ENCODE results near the gene ARHGEF16.

The ARHGEF16 gene

DNA sequence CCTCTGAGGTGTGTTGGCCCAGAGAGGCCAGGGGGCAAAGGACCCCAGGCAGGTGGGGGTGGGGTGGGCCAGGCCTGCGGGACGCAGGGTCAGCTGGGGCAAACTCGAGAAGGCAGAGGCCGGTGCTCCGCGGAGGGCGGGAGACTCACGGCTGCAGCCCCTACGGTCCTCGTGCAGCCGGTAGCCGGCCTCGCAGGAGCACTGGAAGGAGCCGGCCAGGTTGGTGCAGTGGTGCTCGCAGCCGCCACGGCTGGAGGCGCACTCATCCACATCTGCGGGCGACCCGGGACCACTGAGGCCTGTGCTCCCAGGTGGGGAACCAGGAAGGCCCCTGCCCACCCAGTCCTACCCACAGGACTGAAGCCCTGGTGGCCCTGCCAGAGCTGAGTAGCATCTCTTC lies 55.3 kb downstream of the ARHGEF16 start:
- no peaks in the 10 kb centered on the region for H3K9me3 ChIP-seq (ENCODE audit: insufficient read depth, low read depth, low read length)
- no peaks in the 10 kb centered on the region for H3K27me3 ChIP-seq (ENCODE audit: insufficient read depth, low read length)
- H3K36me3 ChIP-seq (ENCODE audit: insufficient read depth, low read length) = no peaks in the 10 kb centered on the region
- no peak overlapping the region for H3K4me3 ChIP-seq (ENCODE audit: low read length)
- no peaks in the 10 kb centered on the region for H3K4me1 ChIP-seq (ENCODE audit: insufficient read depth, low read length)
- 93% methylated on average over 21 of the region's 21 CpGs for WGBS
- H3K27ac ChIP-seq (ENCODE audit: low read depth, low read length) = no peak overlapping the region
- H3K9ac ChIP-seq (ENCODE audit: low read depth, low read length) = no peak overlapping the region

DNA sequence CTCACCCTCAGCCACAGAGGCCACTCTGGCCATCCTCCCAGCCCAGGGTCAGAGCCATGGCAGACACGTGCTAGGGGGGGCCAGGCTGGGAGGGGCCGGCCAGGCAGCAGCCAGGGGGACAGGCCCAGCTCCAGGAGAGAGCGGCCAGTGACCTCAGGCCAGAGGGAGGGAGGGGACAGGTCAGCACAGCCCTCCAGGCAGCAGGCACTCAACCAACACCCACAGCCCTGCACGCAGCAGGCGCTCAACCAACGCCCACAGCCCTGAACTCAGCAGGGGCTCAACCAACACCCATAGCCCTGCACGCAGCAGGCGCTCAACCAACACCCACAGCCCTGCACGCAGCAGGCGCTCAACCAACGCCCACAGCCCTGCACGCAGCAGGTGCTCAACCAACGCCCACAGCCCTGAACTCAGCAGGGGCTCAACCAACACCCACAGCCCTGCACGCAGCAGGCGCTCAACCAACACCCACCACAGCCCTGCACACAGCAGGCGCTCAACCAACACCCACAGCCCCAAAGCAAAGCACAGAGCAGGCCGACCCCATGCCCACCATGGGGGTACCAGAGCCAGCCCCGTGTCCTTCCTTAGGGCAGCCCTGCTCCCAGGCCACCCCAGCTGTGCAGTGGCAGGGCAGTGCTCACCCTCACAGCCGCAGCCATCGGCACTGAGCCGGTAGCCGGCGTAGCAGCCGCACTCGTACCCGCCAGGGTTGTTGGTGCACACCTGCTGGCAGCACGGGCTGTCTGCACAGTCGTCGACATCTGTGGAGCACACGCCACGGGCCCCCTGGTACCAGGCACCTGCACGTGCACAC lies 55.9 kb downstream of the ARHGEF16 start:
- no peak overlapping the region for H3K27ac ChIP-seq (ENCODE audit: low read depth, low read length)
- no peaks in the 10 kb centered on the region for H3K36me3 ChIP-seq (ENCODE audit: insufficient read depth, low read length)
- 93% methylated on average over 32 of the region's 32 CpGs for WGBS

DNA sequence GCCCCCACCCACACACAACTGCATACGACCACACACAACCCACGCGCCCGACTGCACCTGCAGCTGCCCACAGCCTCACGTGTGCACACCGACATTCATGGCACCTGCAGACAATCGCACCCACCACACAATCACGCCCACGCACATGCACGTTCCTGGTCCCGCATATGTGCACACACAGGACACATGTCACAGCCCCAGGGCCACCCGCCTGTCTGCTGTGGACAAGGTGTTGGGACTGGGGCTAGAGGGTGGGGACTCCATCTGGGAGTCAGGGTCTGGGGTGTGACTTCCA lies 56.4 kb downstream of the ARHGEF16 start:
- no peaks in the 10 kb centered on the region for H3K9me3 ChIP-seq (ENCODE audit: insufficient read depth, low read depth, low read length)
- no peaks in the 10 kb centered on the region for H3K4me1 ChIP-seq (ENCODE audit: insufficient read depth, low read length)
- no peak overlapping the region for H3K4me3 ChIP-seq (ENCODE audit: low read length)
- no peak overlapping the region for H3K9ac ChIP-seq (ENCODE audit: low read depth, low read length)
- H3K36me3 ChIP-seq (ENCODE audit: insufficient read depth, low read length) = no peaks in the 10 kb centered on the region
- no peaks in the 10 kb centered on the region for H3K27me3 ChIP-seq (ENCODE audit: insufficient read depth, low read length)
- no peak overlapping the region for H3K27ac ChIP-seq (ENCODE audit: low read depth, low read length)
- WGBS = 97% methylated on average over 12 of the region's 12 CpGs

More for the DNA sequence above, 55.9 kb downstream of the ARHGEF16 start:
- Histone ChIP-seq H3K27me3 (ENCODE audit: insufficient read depth, low read length) (no peaks in the 10 kb centered on the region), H3K4me1 (ENCODE audit: insufficient read depth, low read length) (no peaks in the 10 kb centered on the region), H3K9me3 (ENCODE audit: insufficient read depth, low read depth, low read length) (no peaks in the 10 kb centered on the region), H3K9ac (ENCODE audit: low read depth, low read length) (no peak overlapping the region), H3K4me3 (ENCODE audit: low read length) (no peak overlapping the region)

DNA sequence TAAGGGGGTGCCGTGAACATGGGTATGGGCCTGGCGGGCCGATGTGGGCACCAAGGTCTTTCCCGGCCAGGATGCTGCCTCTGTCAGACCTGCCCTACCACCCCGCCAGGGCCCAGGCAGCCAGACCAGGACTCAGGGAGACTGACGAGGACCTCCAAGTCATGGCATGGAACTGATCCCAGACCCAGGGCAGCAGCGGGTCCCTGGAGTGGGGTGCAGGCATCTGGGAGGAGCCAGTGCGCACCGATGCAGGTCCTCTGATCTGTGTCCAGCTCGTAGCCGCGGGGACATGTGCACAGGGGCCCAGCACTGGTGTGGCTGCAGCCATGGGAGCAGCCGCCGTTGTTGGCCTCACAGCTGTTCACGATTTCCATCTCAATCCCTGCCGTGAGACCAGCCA lies 56.8 kb downstream of the ARHGEF16 start:
- Histone ChIP-seq H3K9me3 (ENCODE audit: insufficient read depth, low read depth, low read length) (no peaks in the 10 kb centered on the region), H3K4me1 (ENCODE audit: insufficient read depth, low read length) (no peaks in the 10 kb centered on the region), H3K4me3 (ENCODE audit: low read length) (no peak overlapping the region), H3K27ac (ENCODE audit: low read depth, low read length) (no peak overlapping the region), H3K9ac (ENCODE audit: low read depth, low read length) (no peak overlapping the region), H3K36me3 (ENCODE audit: insufficient read depth, low read length) (no peaks in the 10 kb centered on the region), H3K27me3 (ENCODE audit: insufficient read depth, low read length) (no peaks in the 10 kb centered on the region)
- WGBS = 96% methylated on average over 16 of the region's 16 CpGs

DNA sequence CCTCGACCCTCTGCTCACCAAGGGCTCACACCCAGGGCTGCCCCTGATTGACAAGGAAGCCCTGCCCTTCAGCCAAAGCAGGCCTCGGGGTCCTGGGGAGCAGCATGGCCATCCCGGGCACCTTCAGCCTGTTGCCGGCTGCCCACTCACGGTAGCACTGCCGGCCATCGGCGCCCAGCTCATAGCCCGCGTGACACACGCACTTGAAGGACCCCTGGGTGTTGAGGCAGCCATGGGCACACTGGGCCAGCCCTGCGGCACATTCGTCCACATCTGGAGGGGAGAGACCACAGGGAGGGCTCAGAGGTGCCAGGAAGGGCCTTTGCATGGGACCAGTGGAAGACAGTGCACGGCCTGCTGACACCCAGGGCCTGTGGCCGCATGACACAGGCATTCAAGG lies 57.4 kb downstream of the ARHGEF16 start:
- no peaks in the 10 kb centered on the region for H3K36me3 ChIP-seq (ENCODE audit: insufficient read depth, low read length)
- WGBS = 95% methylated on average over 15 of the region's 15 CpGs
- H3K4me1 ChIP-seq (ENCODE audit: insufficient read depth, low read length) = no peaks in the 10 kb centered on the region
- no peaks in the 10 kb centered on the region for H3K27me3 ChIP-seq (ENCODE audit: insufficient read depth, low read length)
- no peaks in the 10 kb centered on the region for H3K9me3 ChIP-seq (ENCODE audit: insufficient read depth, low read depth, low read length)
- H3K27ac ChIP-seq (ENCODE audit: low read depth, low read length) = no peak overlapping the region
- H3K4me3 ChIP-seq (ENCODE audit: low read length) = no peak overlapping the region
- H3K9ac ChIP-seq (ENCODE audit: low read depth, low read length) = no peak overlapping the region

DNA sequence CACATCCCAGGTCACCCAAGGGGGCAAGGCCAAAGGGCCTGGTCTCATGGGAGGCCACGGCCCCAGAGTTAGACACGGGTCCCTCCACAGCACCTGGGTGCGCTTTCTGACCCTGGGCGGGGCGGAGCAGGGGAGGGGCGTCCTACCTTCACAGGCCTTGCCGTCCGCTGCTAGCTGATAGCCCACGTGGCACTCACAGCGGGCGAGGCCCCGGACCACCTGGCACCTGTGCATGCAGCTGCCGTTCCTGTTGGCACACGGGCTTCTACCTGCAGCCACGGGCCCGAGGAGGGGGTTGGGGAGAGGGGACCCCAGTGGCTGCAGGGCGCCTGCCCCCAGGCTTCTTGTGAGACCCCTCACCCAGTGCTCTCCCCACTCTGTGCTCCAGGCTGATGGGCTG lies 59.9 kb downstream of the ARHGEF16 start:
- H3K4me3 ChIP-seq (ENCODE audit: low read length) = no peak overlapping the region

DNA sequence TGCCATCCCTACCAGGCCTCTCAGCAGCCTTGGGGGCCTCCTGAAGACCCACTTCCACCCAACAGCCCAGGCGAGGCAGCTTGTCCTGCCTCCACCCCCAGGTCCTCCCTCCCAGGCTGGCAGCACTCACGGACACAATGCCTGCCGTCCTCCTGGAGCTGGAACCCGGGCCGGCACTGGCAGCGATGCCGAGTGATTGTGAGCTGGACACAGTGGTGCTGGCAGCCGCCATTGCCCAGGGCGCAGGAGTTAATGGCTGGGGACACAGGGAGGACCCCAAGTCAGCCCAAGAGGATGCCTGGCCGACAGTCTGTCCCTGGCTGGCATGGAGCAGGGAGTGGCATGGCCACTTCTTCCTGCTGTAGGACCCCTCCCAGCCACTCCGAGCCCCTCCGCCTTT lies 60.8 kb downstream of the ARHGEF16 start:
- Histone ChIP-seq H3K4me1 (ENCODE audit: insufficient read depth, low read length) (no peaks in the 10 kb centered on the region), H3K36me3 (ENCODE audit: insufficient read depth, low read length) (no peaks in the 10 kb centered on the region), H3K27me3 (ENCODE audit: insufficient read depth, low read length) (no peaks in the 10 kb centered on the region), H3K27ac (ENCODE audit: low read depth, low read length) (no peak overlapping the region), H3K4me3 (ENCODE audit: low read length) (no peak overlapping the region), H3K9me3 (ENCODE audit: insufficient read depth, low read depth, low read length) (peaks cover 3% of the 10 kb centered on the region; the same call in 1 of the 2 replicates), H3K9ac (ENCODE audit: low read depth, low read length) (no peak overlapping the region)
- 96% methylated on average over 12 of the region's 12 CpGs for WGBS

More for the DNA sequence above, 59.9 kb downstream of the ARHGEF16 start:
- Histone ChIP-seq H3K36me3 (ENCODE audit: insufficient read depth, low read length) (no peaks in the 10 kb centered on the region), H3K4me1 (ENCODE audit: insufficient read depth, low read length) (no peaks in the 10 kb centered on the region), H3K27me3 (ENCODE audit: insufficient read depth, low read length) (no peaks in the 10 kb centered on the region), H3K27ac (ENCODE audit: low read depth, low read length) (no peak overlapping the region), H3K9ac (ENCODE audit: low read depth, low read length) (no peak overlapping the region), H3K9me3 (ENCODE audit: insufficient read depth, low read depth, low read length) (peaks cover 3% of the 10 kb centered on the region; the same call in 1 of the 2 replicates)
- WGBS = 95% methylated on average over 17 of the region's 17 CpGs

DNA sequence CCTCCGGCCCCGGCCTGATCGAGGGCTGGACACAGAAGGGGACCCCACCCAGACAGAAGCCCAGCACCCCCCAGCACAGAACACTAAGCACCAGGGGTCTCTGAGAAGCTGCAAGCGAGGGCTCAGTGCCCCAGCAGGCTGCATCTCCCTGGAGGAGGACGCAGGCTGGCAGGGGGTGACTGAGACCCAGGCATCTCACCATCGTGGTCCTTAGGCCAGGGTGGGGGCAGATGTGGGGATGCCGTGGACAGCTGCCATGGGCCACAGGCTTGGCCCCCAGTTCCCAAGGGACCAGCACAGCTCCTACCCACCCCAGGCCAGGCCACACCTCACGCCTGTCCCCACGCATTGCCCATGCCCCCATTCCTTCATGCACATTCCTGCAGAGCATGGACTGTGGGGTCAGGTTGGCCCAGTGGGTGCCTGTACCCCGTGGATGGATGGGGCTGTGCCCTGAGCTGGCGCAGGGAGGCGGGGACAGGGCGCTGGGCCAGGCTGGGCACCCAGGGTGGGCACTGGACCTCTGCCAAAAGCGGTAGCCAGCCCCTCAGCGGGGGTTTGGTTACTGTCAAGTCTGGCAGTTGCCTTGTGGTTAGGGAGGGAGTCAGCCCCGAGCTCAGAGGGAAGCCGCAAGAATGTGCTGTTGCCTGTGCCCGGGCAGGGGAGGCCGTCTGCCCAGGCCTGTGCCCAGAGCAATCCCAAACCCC lies 61.5 kb downstream of the ARHGEF16 start:
- no peak overlapping the region for H3K4me3 ChIP-seq (ENCODE audit: low read length)
- no peaks in the 10 kb centered on the region for H3K27me3 ChIP-seq (ENCODE audit: insufficient read depth, low read length)

DNA sequence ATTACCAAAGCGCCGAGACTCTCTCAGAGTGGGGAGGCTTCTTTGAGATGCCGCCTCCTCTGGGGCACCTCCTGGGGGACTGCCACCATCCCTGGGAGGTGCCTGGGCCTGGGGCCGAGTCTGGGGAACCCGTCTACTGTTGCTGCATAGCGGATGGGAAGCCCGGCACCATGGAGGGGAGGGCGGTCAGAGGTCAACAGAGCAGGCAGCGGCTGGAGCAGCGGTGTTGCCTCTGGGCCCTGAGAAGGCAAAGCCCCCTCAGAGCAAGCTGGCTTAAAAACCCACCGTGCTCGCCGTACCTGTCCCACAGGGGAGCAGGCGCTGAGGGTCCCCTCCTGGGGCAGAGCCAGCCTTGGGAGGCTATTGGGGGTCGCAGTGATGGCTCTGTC lies 62.0 kb downstream of the ARHGEF16 start:
- H3K36me3 ChIP-seq (ENCODE audit: insufficient read depth, low read length) = no peaks in the 10 kb centered on the region
- 93% methylated on average over 15 of the region's 15 CpGs for WGBS
- no peak overlapping the region for H3K27ac ChIP-seq (ENCODE audit: low read depth, low read length)
- no peaks in the 10 kb centered on the region for H3K4me1 ChIP-seq (ENCODE audit: insufficient read depth, low read length)
- H3K27me3 ChIP-seq (ENCODE audit: insufficient read depth, low read length) = no peaks in the 10 kb centered on the region
- H3K4me3 ChIP-seq (ENCODE audit: low read length) = no peak overlapping the region
- H3K9ac ChIP-seq (ENCODE audit: low read depth, low read length) = no peak overlapping the region
- peaks cover 3% of the 10 kb centered on the region; the same call in 1 of the 2 replicates for H3K9me3 ChIP-seq (ENCODE audit: insufficient read depth, low read depth, low read length)

More for the DNA sequence above, 61.5 kb downstream of the ARHGEF16 start:
- no peak overlapping the region for H3K27ac ChIP-seq (ENCODE audit: low read depth, low read length)
- no peak overlapping the region for H3K9ac ChIP-seq (ENCODE audit: low read depth, low read length)
- WGBS = 90% methylated on average over 19 of the region's 19 CpGs
- H3K4me1 ChIP-seq (ENCODE audit: insufficient read depth, low read length) = no peaks in the 10 kb centered on the region
- peaks cover 3% of the 10 kb centered on the region; the same call in 1 of the 2 replicates for H3K9me3 ChIP-seq (ENCODE audit: insufficient read depth, low read depth, low read length)
- H3K36me3 ChIP-seq (ENCODE audit: insufficient read depth, low read length) = no peaks in the 10 kb centered on the region

DNA sequence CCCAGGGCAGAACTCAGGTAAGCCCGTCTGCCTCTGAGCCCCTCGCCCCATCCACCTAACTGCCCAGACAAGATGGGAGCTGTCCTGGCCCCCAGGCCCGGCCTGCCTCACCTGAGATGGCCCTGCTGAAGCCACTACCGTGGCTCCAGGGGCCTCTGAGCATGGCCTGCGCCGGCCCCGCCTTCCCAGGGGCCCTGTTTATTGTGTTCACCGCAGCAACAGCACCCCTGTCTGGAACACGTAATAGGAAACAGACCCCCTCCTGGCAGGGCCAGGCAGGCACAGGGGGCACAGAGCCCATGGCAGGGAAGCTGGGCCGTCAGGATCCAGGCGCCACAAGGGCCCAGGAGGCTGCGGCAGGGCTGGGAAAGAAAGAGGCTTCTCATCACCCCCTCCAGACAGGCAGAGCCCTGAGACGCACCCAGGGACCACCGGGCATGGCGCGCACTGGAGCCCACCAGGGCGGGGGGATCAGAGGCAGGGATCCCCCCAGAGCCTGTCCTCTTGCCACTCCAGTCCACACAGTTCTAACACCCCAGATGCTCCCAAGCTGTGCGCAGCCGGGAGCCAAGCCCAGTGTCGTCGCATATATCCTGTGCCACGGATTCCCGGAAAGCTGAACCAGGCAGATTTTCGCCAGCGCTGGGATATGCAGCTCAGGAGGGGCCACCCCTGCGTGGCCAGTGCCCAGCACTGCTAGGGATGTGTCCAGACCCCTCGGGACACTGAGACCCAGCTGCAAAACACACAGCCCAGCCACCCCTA lies 62.6 kb downstream of the ARHGEF16 start:
- WGBS = 94% methylated on average over 27 of the region's 27 CpGs
- H3K36me3 ChIP-seq (ENCODE audit: insufficient read depth, low read length) = no peaks in the 10 kb centered on the region
- H3K27ac ChIP-seq (ENCODE audit: low read depth, low read length) = no peak overlapping the region
- H3K27me3 ChIP-seq (ENCODE audit: insufficient read depth, low read length) = no peaks in the 10 kb centered on the region
- no peaks in the 10 kb centered on the region for H3K4me1 ChIP-seq (ENCODE audit: insufficient read depth, low read length)
- peaks cover 3% of the 10 kb centered on the region; the same call in 1 of the 2 replicates for H3K9me3 ChIP-seq (ENCODE audit: insufficient read depth, low read depth, low read length)
- no peak overlapping the region for H3K9ac ChIP-seq (ENCODE audit: low read depth, low read length)
- H3K4me3 ChIP-seq (ENCODE audit: low read length) = no peak overlapping the region

DNA sequence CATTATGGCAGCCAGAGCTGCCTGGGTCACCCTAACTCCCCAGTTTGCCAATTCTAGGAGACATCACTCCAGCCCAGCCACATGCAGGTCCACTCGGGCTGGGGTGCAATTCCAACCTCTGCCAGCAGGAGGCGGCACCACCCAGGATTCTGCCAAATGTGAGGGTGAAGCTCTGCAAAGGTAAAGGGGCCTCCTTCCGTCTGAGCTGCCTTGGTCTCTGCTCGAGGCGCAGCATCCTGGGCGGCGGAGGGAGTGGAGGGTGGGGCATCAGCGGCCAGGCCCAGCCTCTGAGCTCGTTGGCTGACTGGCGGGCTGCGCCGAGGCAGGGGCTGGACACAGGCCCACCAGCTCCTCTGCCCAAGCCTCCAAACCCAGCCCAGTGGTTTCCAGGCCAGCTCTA lies 63.8 kb downstream of the ARHGEF16 start:
- Histone ChIP-seq H3K9me3 (ENCODE audit: insufficient read depth, low read depth, low read length) (peaks cover 3% of the 10 kb centered on the region; the same call in 1 of the 2 replicates), H3K27me3 (ENCODE audit: insufficient read depth, low read length) (no peaks in the 10 kb centered on the region), H3K4me3 (ENCODE audit: low read length) (no peak overlapping the region), H3K4me1 (ENCODE audit: insufficient read depth, low read length) (no peaks in the 10 kb centered on the region), H3K27ac (ENCODE audit: low read depth, low read length) (no peak overlapping the region), H3K9ac (ENCODE audit: low read depth, low read length) (no peak overlapping the region), H3K36me3 (ENCODE audit: insufficient read depth, low read length) (no peaks in the 10 kb centered on the region)
- WGBS = 84% methylated on average over 12 of the region's 12 CpGs

All from HUES64 (cell line).